OCI-LY3 (cell line): ENCODE measurements around the gene LRPPRC.

Source experiments
- H2AFZ ChIP-seq: fragments of 200-600, 300-600 bp; shearing (Covaris generic); 2 replicates; pipeline ENCODE4 v1.6.0; 2014; ENCODE audit warnings: antibody characterized with exemption, low read depth, low read length
- H3K27ac ChIP-seq: fragments of 200-600, 300-600 bp; sonication (generic); 2 replicates; pipeline ENCODE4 v1.5.1; 2014; ENCODE audit warnings: mild to moderate bottlenecking, low read length, moderate library complexity, mixed read lengths
- H3K27me3 ChIP-seq: fragments of 200-600, 300-600 bp; sonication (generic); 2 replicates; pipeline ENCODE4 v1.6.1; 2014; ENCODE audit warnings: low read depth, low read length, mixed read lengths
- H3K36me3 ChIP-seq: fragments of 200-600, 300-600 bp; sonication (generic); replicated peaks from 2 replicates; pipeline ENCODE3; 2014; ENCODE audit warnings: low read depth, low read length, mixed read lengths
- H3K4me1 ChIP-seq: fragments of 300-600, 200-600 bp; sonication (generic); 2 replicates; pipeline ENCODE4 v1.6.1; 2014; ENCODE audit warnings: low read length, mixed read lengths
- H3K4me2 ChIP-seq: fragments of 200-600, 300-600 bp; sonication (generic); 2 replicates; pipeline ENCODE4 v1.6.1; 2014; ENCODE audit warnings: low read length, mixed read lengths
- H3K4me3 ChIP-seq: fragments of 300-600, 200-600 bp; sonication (generic); 2 replicates; pipeline ENCODE4 v1.5.1; 2014; ENCODE audit warnings: antibody characterized with exemption, mild to moderate bottlenecking, low read length, moderate library complexity
- H3K79me2 ChIP-seq: fragments of 300-600, 200-600 bp; shearing (Covaris generic); 2 replicates; pipeline ENCODE4 v1.6.1; 2014; ENCODE audit warnings: mild to moderate bottlenecking, low read length, mixed read lengths
- H3K9ac ChIP-seq: fragments of 300-600, 200-600 bp; shearing (Covaris generic); 2 replicates; pipeline ENCODE4 v1.6.0; 2014; ENCODE audit warnings: mild to moderate bottlenecking, low read length, moderate library complexity
- H3K9me3 ChIP-seq: fragments of 200-600, 300-600 bp; shearing (Covaris generic); 2 replicates; pipeline ENCODE4 v1.6.1; 2014; ENCODE audit warnings: low read length, mixed read lengths; ENCODE audit not compliant: insufficient read depth
- H4K20me1 ChIP-seq: fragments of 200-600, 300-600 bp; sonication (generic); 2 replicates; pipeline ENCODE4 v1.6.1; 2016; ENCODE audit warnings: low read length, mixed read lengths; ENCODE audit not compliant: insufficient read depth
- CTCF ChIP-seq: fragments of 200-600, 300-600 bp; sonication (generic); IDR thresholded peaks from 2 replicates; pipeline ENCODE4 v1.5.1; 2014; ENCODE audit warnings: antibody characterized with exemption, low read length, low read depth
- EZH2phosphoT487 ChIP-seq: fragments of 200-600 bp; shearing (Covaris generic); IDR thresholded peaks from 2 replicates; pipeline ENCODE4 v1.6.1; 2018; ENCODE audit warnings: antibody characterized with exemption, mixed run types, low read depth

The LRPPRC gene

GRCh38 chr2:43890855-43891254 is 104.9 kb downstream of the LRPPRC start:
- TF ChIP-seq CTCF (no peak), EZH2phosphoT487 (no peak)
- Histone ChIP-seq H4K20me1 (no peaks in the 10 kb centered on the region), H3K4me3 (no peak overlapping the region), H3K27ac (no peak overlapping the region), H3K4me2 (no peak overlapping the region), H3K9me3 (no peaks in the 10 kb centered on the region), H3K79me2 (no peaks in the 10 kb centered on the region), H3K4me1 (no peaks in the 10 kb centered on the region), H3K9ac (no peak overlapping the region), H3K36me3 (peaks cover 62% of the 10 kb centered on the region), H2AFZ (no peak overlapping the region), H3K27me3 (no peaks in the 10 kb centered on the region)

DNA sequence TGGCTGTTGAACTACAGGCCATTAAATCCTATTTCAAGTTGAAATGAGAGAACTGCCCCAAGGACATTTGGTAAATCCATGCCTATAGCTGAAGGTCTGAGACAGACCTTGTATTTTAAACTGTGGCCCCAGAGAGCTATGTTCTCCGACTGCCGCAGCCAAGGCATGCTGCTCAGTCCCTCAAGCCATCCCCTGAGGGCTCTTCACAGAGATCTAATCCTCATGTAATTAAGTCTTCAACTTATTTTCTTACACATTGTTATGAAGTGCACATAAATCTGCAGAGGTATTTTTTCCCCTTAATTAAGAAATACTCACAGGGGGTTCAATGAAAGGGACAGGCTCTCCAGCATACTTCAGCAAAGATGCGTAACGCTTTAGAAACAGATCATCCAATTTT is 106.4 kb downstream of the LRPPRC start:
- no peak overlapping the region for H3K9ac ChIP-seq
- H3K9me3 ChIP-seq = no peaks in the 10 kb centered on the region
- no peaks in the 10 kb centered on the region for H4K20me1 ChIP-seq
- no peak overlapping the region for H3K27ac ChIP-seq
- no peaks in the 10 kb centered on the region for H3K27me3 ChIP-seq
- H3K79me2 ChIP-seq = no peaks in the 10 kb centered on the region
- H3K36me3 ChIP-seq = peaks cover 61% of the 10 kb centered on the region
- no peak overlapping the region for H3K4me2 ChIP-seq
- no peak overlapping the region for H3K4me3 ChIP-seq
- no peak overlapping the region for H2AFZ ChIP-seq
- no peak for TF ChIP-seq EZH2phosphoT487
- TF ChIP-seq CTCF = no peak
- no peaks in the 10 kb centered on the region for H3K4me1 ChIP-seq

- Histone ChIP-seq H4K20me1 (no peaks in the 10 kb centered on the region), H3K27me3 (no peaks in the 10 kb centered on the region), H3K4me3 (no peak overlapping the region), H3K27ac (no peak overlapping the region), H3K9me3 (no peaks in the 10 kb centered on the region), H2AFZ (no peak overlapping the region), H3K79me2 (no peaks in the 10 kb centered on the region), H3K9ac (no peak overlapping the region), H3K4me1 (no peaks in the 10 kb centered on the region), H3K36me3 (peaks cover 49% of the 10 kb centered on the region), H3K4me2 (no peak overlapping the region)
- no peak for TF ChIP-seq EZH2phosphoT487
- TF ChIP-seq CTCF = no peak
Measured at GRCh38 chr2:43887176-43887575, 108.6 kb downstream of the LRPPRC start.

DNA sequence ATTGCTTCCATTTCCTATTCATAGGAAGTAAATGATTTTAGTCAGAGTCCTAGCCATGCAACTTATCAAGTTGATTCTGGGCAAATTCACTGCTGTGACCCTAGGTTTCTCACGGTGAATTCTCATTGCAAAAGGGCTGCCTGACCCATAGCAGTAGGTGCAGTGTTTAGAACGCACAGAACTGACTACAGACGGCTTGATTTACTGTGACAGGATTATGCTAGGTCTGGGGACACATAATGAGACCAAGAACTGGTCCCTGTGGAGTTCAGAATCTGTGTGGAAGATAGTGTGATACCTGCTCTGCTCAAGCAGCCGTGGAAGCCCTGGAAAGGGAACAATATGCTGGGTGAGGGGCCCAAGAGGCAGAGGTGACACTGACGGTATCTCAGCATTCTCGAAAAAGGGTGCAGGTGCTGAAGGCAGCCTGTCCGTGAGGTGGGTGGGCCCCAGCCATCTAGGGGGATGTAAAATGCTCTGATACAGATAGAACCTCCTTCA is 110.6 kb downstream of the LRPPRC start:
- H3K9me3 ChIP-seq = no peaks in the 10 kb centered on the region
- H3K9ac ChIP-seq = no peak overlapping the region
- no peak overlapping the region for H3K4me2 ChIP-seq
- TF ChIP-seq CTCF (no peak), EZH2phosphoT487 (no peak)
- no peaks in the 10 kb centered on the region for H3K27me3 ChIP-seq
- no peaks in the 10 kb centered on the region for H3K79me2 ChIP-seq
- no peaks in the 10 kb centered on the region for H4K20me1 ChIP-seq
- no peak overlapping the region for H3K4me3 ChIP-seq
- H3K27ac ChIP-seq = no peak overlapping the region
- peaks cover 36% of the 10 kb centered on the region for H3K36me3 ChIP-seq
- no peak overlapping the region for H2AFZ ChIP-seq
- H3K4me1 ChIP-seq = no peaks in the 10 kb centered on the region
